Astrocyte (in vitro differentiated cells and primary cell): Measurements from ENCODE around the gene NEK6. TPM values are rescaled to one million over a fixed set of nuclear protein-coding genes. Genes with fewer than 3 reads are reported as not detected.

Experiments used
- DNase-seq: peaks from one replicate; pipeline ENCODE4 v3.0.0-alpha.2; 2010; ENCODE audit warnings: low read depth
- FAIRE-seq: peaks from 2 replicates; lab custom pipeline; 2011; peaks lifted over from hg19 to GRCh38; lab: Jason Lieb, UNC
- H2AFZ ChIP-seq: 2 replicates; pipeline ENCODE4 v1.6.0; 2012; ENCODE audit warnings: low read depth, low read length, inconsistent platforms
- H3K27ac ChIP-seq: 2 replicates; pipeline ENCODE4 v1.5.1; 2011; ENCODE audit warnings: low read depth, low read length, inconsistent platforms
- H3K27me3 ChIP-seq: 2 replicates; pipeline ENCODE4 v1.6.0; 2011; ENCODE audit warnings: low read length, inconsistent platforms; ENCODE audit not compliant: insufficient read depth
- H3K36me3 ChIP-seq: 2 replicates; pipeline ENCODE4 v1.5.1; 2011; ENCODE audit warnings: low read length, inconsistent platforms; ENCODE audit not compliant: insufficient read depth
- H3K4me1 ChIP-seq: 2 replicates; pipeline ENCODE4 v1.5.1; 2011; ENCODE audit warnings: low read length, inconsistent platforms; ENCODE audit not compliant: insufficient read depth
- H3K4me2 ChIP-seq: 2 replicates; pipeline ENCODE4 v1.6.0; 2012; ENCODE audit warnings: low read length, inconsistent platforms
- H3K4me3 ChIP-seq: 2 replicates; pipeline ENCODE4 v1.5.1; 2011; ENCODE audit warnings: low read depth, mild to moderate bottlenecking, low read length, inconsistent platforms; ENCODE audit not compliant: insufficient read depth
- H3K79me2 ChIP-seq: 2 replicates; pipeline ENCODE4 v1.6.0; 2012; ENCODE audit warnings: mild to moderate bottlenecking, low read length, inconsistent platforms; ENCODE audit not compliant: insufficient read depth
- H3K9ac ChIP-seq: 2 replicates; pipeline ENCODE4 v1.6.0; 2012; ENCODE audit warnings: mild to moderate bottlenecking, low read length, inconsistent platforms
- H3K9me3 ChIP-seq: 2 replicates; pipeline ENCODE4 v1.5.1; 2012; ENCODE audit warnings: low read depth, mild to moderate bottlenecking, low read length, inconsistent platforms; ENCODE audit not compliant: insufficient read depth
- H4K20me1 ChIP-seq: 2 replicates; pipeline ENCODE4 v1.6.0; 2012; ENCODE audit warnings: low read length, inconsistent platforms; ENCODE audit not compliant: insufficient read depth
- H3K27ac Mint-ChIP-seq: one replicate; pipeline ENCODE4 v1.8.0; 2021; ENCODE audit warnings: mild to moderate bottlenecking, mixed read lengths; ENCODE audit not compliant: unreplicated experiment
- H3K27me3 Mint-ChIP-seq: one replicate; pipeline ENCODE4 v1.8.0; 2021; ENCODE audit warnings: low read depth, mixed read lengths; ENCODE audit not compliant: unreplicated experiment
- H3K36me3 Mint-ChIP-seq: one replicate; pipeline ENCODE4 v1.8.0; 2021; ENCODE audit warnings: low read depth, mixed read lengths; ENCODE audit not compliant: unreplicated experiment
- H3K4me1 Mint-ChIP-seq: one replicate; pipeline ENCODE4 v1.8.0; 2021; ENCODE audit warnings: low read depth, mixed read lengths; ENCODE audit not compliant: unreplicated experiment
- H3K4me3 Mint-ChIP-seq: one replicate; pipeline ENCODE4 v1.8.0; 2021; ENCODE audit warnings: mild to moderate bottlenecking, moderate library complexity, mixed read lengths; ENCODE audit not compliant: unreplicated experiment
- H3K9me3 Mint-ChIP-seq: one replicate; pipeline ENCODE4 v1.8.0; 2021; ENCODE audit warnings: mild to moderate bottlenecking, mixed read lengths; ENCODE audit not compliant: unreplicated experiment
- EZH2 ChIP-seq: IDR thresholded peaks from 2 replicates; pipeline ENCODE4 v1.6.1; 2012; ENCODE audit warnings: mild to moderate bottlenecking, low read length, inconsistent platforms; ENCODE audit not compliant: insufficient read depth
- total RNA-seq: library from RNA; stranded (reverse); gene quantifications from 2 replicates; pipeline ENCODE4 v1.2.1, GENCODE V29; 2021
- TF ChIP-seq, protein P1 (sequence below): IDR thresholded peaks from 2 replicates; pipeline ENCODE4 v1.5.1; 2011; ENCODE audit warnings: low read depth, mild to moderate bottlenecking, inconsistent platforms, low read length, moderate library complexity; ENCODE audit not compliant: insufficient read depth

NEK6 gene
- total RNA-seq, 1 donor from 2014 or later = 76.8 TPM

DNA sequence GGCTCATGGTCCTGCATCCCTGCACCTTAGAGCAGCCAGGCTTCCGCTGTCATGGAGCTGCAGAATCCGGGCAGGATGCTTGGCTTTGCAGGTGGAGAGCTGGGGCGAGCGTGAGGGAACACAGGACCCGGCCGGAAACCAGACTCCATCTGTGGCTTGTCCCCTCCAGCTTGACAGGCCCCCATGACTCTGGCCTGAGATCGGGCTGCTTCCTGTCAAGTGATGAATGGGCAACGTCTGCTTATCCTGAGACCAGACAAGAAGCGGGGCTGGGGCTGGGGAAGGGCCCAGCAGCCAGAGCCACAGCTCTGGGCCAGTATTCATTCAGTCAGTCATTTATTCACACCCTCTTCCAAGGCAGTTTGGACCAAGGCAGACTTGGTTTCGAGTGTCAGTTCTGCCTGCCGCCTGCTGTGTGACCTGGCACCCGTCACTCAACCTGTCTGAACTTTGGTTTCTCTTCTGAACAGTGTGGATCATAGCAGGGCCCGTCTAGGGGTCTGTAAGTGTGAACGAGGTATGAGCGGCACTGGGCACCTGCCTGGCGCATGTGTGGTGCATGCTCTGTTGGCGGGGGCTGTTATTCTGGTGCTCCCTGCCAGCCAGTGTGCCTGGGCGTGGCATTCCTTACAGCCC is 37.5 kb downstream of the NEK6 start:
- Mint-ChIP-seq H3K27me3 (no peaks in the 10 kb centered on the region), H3K9me3 (no peaks in the 10 kb centered on the region), H3K4me3 (no peak overlapping the region), H3K36me3 (peaks cover 6% of the 10 kb centered on the region), H3K27ac (peak overlapping the region; percentile 53), H3K4me1 (peaks cover 47% of the 10 kb centered on the region)
- Histone ChIP-seq H3K9me3 (no peaks in the 10 kb centered on the region), H3K27me3 (no peaks in the 10 kb centered on the region), H2AFZ (no peak overlapping the region), H3K4me3 (no peak overlapping the region), H3K9ac (no peak overlapping the region), H3K36me3 (no peaks in the 10 kb centered on the region), H3K27ac (no peak overlapping the region), H3K79me2 (peaks cover 100% of the 10 kb centered on the region), H3K4me1 (peaks cover 97% of the 10 kb centered on the region), H4K20me1 (peaks cover 79% of the 10 kb centered on the region), H3K4me2 (no peak overlapping the region)
- FAIRE-seq (no peak), DNase-seq (peak; percentile 53)
- TF ChIP-seq EZH2 = no peak
- TF ChIP-seq, protein P1, sequence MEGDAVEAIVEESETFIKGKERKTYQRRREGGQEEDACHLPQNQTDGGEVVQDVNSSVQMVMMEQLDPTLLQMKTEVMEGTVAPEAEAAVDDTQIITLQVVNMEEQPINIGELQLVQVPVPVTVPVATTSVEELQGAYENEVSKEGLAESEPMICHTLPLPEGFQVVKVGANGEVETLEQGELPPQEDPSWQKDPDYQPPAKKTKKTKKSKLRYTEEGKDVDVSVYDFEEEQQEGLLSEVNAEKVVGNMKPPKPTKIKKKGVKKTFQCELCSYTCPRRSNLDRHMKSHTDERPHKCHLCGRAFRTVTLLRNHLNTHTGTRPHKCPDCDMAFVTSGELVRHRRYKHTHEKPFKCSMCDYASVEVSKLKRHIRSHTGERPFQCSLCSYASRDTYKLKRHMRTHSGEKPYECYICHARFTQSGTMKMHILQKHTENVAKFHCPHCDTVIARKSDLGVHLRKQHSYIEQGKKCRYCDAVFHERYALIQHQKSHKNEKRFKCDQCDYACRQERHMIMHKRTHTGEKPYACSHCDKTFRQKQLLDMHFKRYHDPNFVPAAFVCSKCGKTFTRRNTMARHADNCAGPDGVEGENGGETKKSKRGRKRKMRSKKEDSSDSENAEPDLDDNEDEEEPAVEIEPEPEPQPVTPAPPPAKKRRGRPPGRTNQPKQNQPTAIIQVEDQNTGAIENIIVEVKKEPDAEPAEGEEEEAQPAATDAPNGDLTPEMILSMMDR = no peak

DNA sequence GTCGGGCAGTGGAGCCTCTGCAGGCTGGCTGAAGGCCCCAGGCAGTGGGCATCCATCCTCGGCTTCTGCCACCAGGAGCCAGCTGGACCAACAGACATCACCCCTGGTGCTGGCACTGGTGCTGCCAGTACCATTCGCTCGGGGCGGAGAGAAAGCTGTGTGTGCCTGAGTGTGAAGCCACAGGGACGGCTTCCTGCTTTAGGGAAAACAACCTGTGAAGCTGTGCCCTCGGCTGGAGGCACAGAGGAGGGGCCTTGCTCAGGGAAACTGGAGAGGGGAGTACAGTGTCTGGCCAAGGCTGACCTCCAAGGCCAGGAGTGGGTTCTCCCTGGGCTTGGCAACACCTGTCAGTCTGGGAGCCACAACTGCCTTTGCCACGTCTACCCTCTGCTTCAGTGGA is 38.3 kb downstream of the NEK6 start:
- peaks cover 47% of the 10 kb centered on the region for H3K4me1 Mint-ChIP-seq
- no peak for FAIRE-seq

More for the DNA sequence above, 38.3 kb downstream of the NEK6 start:
- Histone ChIP-seq H3K9me3 (no peaks in the 10 kb centered on the region), H3K79me2 (peaks cover 100% of the 10 kb centered on the region), H3K4me1 (peaks cover 91% of the 10 kb centered on the region), H2AFZ (no peak overlapping the region), H3K27me3 (no peaks in the 10 kb centered on the region), H4K20me1 (peaks cover 78% of the 10 kb centered on the region), H3K27ac (no peak overlapping the region), H3K36me3 (no peaks in the 10 kb centered on the region), H3K4me3 (no peak overlapping the region), H3K4me2 (no peak overlapping the region), H3K9ac (no peak overlapping the region)
- DNase-seq = no peak
- Mint-ChIP-seq H3K36me3 (peaks cover 6% of the 10 kb centered on the region), H3K9me3 (no peaks in the 10 kb centered on the region), H3K27me3 (no peaks in the 10 kb centered on the region), H3K4me3 (no peak overlapping the region), H3K27ac (no peak overlapping the region)
- TF ChIP-seq EZH2 = no peak
- TF ChIP-seq, protein P1 = no peak
